AG10803 (cell line): ENCODE measurements around the gene LRP1B.

Experiments used
- DNase-seq: peaks from one replicate; pipeline ENCODE4 v3.0.0; 2010; ENCODE audit warnings: low read depth
- H3K4me3 ChIP-seq: 2 replicates; pipeline ENCODE4 v1.5.1; 2011; ENCODE audit warnings: mild to moderate bottlenecking, low read length, control low read depth
- TF ChIP-seq, protein P1 (sequence below): conservative IDR thresholded peaks from 2 replicates; pipeline ENCODE4 v1.5.1; 2011; ENCODE audit warnings: mild to moderate bottlenecking, low read length, control low read depth, inconsistent platforms

LRP1B gene

DNA sequence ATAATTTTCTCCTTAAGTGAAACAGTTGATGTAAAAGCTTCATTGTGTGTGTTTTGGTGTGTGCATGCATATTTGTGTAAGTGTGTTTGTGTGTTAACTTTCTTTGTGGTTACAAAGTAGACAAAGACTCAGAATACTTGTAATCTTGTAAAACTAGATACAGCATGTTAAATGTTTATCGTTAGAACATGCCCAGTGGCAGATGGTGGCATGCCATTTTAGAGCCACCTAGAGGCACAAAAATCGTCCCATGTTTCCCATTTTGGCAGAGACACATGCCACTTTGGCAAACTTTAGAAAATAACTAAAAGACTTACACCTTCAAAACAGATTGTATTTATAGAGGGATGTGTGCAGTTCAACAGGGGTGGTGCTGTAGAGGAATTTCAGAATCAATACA lies 224.1 kb downstream of the LRP1B start:
- DNase-seq, result no peak
- H3K4me3 ChIP-seq, result no peak overlapping the region
- TF ChIP-seq, protein P1, sequence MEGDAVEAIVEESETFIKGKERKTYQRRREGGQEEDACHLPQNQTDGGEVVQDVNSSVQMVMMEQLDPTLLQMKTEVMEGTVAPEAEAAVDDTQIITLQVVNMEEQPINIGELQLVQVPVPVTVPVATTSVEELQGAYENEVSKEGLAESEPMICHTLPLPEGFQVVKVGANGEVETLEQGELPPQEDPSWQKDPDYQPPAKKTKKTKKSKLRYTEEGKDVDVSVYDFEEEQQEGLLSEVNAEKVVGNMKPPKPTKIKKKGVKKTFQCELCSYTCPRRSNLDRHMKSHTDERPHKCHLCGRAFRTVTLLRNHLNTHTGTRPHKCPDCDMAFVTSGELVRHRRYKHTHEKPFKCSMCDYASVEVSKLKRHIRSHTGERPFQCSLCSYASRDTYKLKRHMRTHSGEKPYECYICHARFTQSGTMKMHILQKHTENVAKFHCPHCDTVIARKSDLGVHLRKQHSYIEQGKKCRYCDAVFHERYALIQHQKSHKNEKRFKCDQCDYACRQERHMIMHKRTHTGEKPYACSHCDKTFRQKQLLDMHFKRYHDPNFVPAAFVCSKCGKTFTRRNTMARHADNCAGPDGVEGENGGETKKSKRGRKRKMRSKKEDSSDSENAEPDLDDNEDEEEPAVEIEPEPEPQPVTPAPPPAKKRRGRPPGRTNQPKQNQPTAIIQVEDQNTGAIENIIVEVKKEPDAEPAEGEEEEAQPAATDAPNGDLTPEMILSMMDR, result no peak

DNA sequence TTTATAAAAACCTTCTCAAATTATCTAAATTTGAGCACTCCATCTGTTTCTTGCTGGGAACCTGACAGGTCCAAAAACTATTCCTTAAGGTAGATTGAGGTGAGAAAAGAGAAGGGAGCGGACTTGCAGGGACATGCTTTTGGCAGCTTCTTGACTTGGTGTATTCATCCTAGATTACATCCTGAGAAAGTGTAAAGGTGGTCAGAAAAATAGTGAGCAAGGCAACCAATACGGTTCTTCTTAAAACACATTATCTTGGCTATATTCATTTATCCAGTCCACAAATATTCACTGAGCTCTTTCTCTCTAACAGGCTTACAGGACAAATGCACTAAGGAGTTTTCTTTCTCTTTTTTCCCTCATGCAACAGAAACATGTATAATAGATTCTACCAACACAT lies 230.0 kb downstream of the LRP1B start:
- TF ChIP-seq, protein P1, result no peak
- H3K4me3 ChIP-seq, result no peak overlapping the region
- no peak for DNase-seq

DNA sequence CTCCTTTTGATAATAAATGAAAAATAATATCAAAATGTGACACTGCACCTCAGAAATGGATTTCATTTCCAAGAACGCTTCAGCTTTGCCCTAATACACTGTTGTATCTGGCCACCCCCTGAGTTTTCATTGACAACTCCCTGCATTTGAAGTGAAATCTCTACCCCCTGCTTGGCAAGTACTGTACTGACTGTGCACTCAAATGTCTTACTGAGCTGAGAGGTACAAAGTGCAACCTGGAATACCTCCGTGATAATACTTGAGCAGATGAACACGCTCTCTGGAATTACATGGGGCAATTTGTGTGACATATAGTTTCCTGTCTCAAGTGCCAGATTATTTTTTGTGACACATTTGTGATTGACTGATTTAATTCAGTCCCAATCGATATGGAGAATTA lies 231.1 kb downstream of the LRP1B start:
- DNase-seq, result no peak
- H3K4me3 ChIP-seq, result no peak overlapping the region
- TF ChIP-seq, protein P1, result no peak

DNA sequence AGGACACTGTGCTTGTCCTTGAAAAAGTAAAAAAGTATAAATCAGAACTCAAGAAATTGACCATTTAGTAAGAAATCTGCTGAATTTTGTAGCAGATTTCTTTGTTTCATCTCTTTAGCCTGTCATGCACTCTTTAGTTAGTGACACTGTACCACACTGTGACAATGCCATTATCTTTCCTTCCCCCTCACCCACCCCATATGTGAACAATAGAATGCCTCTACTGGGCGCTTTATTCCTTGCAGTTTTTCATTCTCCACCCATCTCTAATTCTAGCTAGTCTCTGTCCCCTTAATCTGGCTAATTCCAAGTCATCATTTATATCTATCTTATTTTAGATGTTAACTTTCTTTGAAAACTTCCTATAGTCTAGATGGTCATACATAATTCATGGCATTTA lies 241.0 kb downstream of the LRP1B start:
- TF ChIP-seq, protein P1, result no peak
- H3K4me3 ChIP-seq, result no peak overlapping the region
- no peak for DNase-seq

DNA sequence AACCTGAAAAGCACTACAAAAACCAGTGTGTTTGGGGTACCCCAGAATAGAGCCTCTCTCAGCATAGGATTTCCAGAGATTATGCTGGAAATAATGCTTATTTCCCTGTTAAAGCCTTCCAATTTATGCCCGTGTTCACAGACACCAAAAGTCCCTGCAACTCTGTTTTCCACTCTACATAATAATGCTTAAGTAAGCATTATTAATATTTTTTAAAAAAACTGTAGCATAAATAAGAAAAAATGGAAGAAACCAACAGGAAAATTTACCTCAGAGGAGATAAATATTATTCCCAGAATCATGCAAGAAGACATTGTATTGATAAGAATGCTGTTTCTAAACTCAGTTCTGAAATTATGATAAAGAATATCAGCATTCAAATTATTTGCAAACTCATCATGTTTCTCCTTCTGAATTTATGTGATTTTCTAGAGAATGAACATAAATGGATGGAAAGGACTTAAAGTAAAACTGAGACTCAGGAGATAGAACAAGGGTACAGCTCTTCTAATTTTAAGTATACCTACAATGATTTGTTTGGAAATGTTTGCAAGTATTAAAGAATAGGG lies 241.7 kb downstream of the LRP1B start:
- no peak for DNase-seq
- TF ChIP-seq, protein P1, result no peak
- no peak overlapping the region for H3K4me3 ChIP-seq

DNA sequence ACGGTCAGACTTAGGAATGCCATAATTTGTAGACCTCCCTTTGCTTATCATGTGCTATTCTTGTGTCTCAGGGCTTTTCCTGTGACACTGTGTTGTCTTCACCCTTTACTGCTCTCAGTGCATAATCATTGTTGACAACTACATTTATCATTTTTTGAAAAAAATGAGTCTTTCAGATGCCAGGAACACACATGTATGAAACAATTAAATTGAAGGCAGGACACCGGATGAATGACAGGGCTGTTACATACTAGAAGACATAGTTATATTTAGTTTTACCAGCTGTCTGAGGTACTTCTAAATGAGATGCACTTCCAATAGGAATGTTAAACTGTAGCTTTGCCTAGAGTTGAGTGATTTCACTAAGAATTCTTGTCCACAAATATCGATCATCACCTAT lies 243.5 kb downstream of the LRP1B start:
- no peak for DNase-seq
- H3K4me3 ChIP-seq, result no peak overlapping the region
- TF ChIP-seq, protein P1, result no peak

DNA sequence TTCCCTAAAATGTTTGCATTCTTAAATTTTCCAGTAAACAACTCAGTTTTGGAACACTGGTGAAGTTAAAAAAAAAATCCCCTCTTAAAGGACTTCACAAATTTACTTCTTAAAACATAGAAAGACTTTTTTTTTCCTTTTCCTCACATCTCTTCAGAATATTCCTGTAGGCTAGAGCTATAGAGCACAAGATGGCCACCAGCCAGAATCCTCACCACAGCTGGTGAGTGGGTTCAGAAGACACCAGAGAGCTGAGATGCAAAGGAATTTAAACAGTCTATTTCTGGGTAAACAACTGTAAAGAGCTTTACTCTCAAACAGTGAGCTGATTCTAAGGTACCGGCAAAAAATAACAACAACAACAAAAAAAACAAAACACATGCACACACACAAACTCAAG lies 252.8 kb downstream of the LRP1B start:
- no peak overlapping the region for H3K4me3 ChIP-seq
- TF ChIP-seq, protein P1, result no peak
- no peak for DNase-seq
